ENCODE data around the gene RANBP1. TPM values are rescaled to one million over a fixed set of nuclear protein-coding genes. Genes with fewer than 3 reads are reported as not detected.

Gene RANBP1
- total RNA-seq, 4 donors from 2014 or later = 45.6 to 128 (median 106) TPM

- Histone ChIP-seq H3K27ac (no peak overlapping the region), H3K27me3 (no peaks in the 10 kb centered on the region), H3K4me3 (no peak overlapping the region), H3K36me3 (no peaks in the 10 kb centered on the region), H3K4me1 (no peaks in the 10 kb centered on the region), H3K9me3 (no peaks in the 10 kb centered on the region)
- intact Hi-C loops (cut with DNase I; ENCODE audit: low total_unique reads) = no loop called here
- in situ Hi-C loops (cut with MboI; ENCODE audit: low pct_ligation_motif_present in 1 of 4, low pct_unique_long_range_greater_than_20kb in 1 of 4, low sequenced_read_pairs in 3 of 4) = no loop called here
- no peak for TF ChIP-seq POLR2AphosphoS5 (IDR thresholded peaks at IDR 0.05)
- no peak for TF ChIP-seq CTCF (IDR thresholded peaks at IDR 0.05)
- TF ChIP-seq POLR2A (IDR thresholded peaks at IDR 0.05) = no peak
- DNase-seq = no peak
- WGBS, 2 donors (ENCODE audit: low coverage in 1 of 2) = 87% methylated on average over 18 of the region's 19 CpGs; no CpG with 5 or more reads in 1 of the 2 donors
Observed at GRCh38 chr22:20143883-20144665, 28.2 kb downstream of the RANBP1 start.

DNA sequence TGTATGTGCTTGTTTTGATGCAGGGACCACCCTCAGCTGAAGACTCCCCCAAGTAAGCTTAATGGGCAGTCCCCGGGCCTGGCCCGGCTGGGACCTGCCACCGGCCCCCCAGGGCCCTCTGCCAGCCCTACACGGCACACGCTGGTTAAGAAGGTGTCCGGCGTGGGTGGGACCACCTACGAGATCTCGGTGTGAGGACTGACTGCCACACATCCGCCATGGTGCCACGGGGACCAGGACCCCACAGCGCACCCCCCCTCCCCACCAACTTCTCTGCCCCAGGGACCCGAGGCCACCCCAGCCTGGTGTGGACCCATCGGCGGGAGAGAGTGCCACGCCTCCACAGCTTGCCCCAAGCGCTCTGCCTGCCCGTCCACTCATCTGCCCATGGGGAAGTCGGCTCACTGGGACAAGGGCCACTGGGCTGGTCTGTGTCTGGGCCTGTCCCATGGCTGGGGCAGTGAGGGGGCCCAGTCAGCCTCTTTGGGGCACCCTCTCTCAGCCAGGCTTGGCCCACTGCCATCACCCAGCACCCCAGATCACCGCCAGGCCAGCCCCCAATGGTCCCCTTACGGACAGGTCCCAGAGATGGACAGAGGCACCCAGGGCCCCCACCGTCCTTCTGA, 29.4 kb downstream of the RANBP1 start:
- intact Hi-C loops (cut with DNase I; ENCODE audit: low total_unique reads) = no loop called here
- H3K27ac ChIP-seq = no peak overlapping the region
- no peaks in the 10 kb centered on the region for H3K9me3 ChIP-seq
- H3K27me3 ChIP-seq = no peaks in the 10 kb centered on the region
- 90% methylated on average over 21 of the region's 22 CpGs; no CpG with 5 or more reads in 1 of the 2 donors for WGBS, 2 donors (ENCODE audit: low coverage in 1 of 2)
- in situ Hi-C loops (cut with MboI; ENCODE audit: low pct_ligation_motif_present in 1 of 4, low pct_unique_long_range_greater_than_20kb in 1 of 4, low sequenced_read_pairs in 3 of 4) = no loop called here
- TF ChIP-seq EP300 (IDR thresholded peaks at IDR 0.05; ENCODE audit: low read depth) (no peak), POLR2A (IDR thresholded peaks at IDR 0.05) (no peak), POLR2AphosphoS5 (IDR thresholded peaks at IDR 0.05) (no peak), CTCF (IDR thresholded peaks at IDR 0.05) (no peak)
- DNase-seq = no peak
- H3K4me3 ChIP-seq = no peak overlapping the region
- H3K4me1 ChIP-seq = no peaks in the 10 kb centered on the region
- no peaks in the 10 kb centered on the region for H3K36me3 ChIP-seq

GRCh38 chr22:20145832-20146223, 29.9 kb downstream of the RANBP1 start:
- no peak for DNase-seq
- in situ Hi-C loops (cut with MboI; ENCODE audit: low pct_ligation_motif_present in 1 of 4, low pct_unique_long_range_greater_than_20kb in 1 of 4, low sequenced_read_pairs in 3 of 4) = no loop called here
- H3K4me3 ChIP-seq = no peak overlapping the region
- H3K9me3 ChIP-seq = no peaks in the 10 kb centered on the region
- H3K4me1 ChIP-seq = no peaks in the 10 kb centered on the region
- WGBS, 2 donors (ENCODE audit: low coverage in 1 of 2) = 92% methylated on average over 10 of the region's 21 CpGs; no CpG with 5 or more reads in 1 of the 2 donors
- no peaks in the 10 kb centered on the region for H3K36me3 ChIP-seq
- intact Hi-C loops (cut with DNase I; ENCODE audit: low total_unique reads) = no loop called here
- no peak overlapping the region for H3K27ac ChIP-seq
- no peaks in the 10 kb centered on the region for H3K27me3 ChIP-seq
- TF ChIP-seq POLR2AphosphoS5 (IDR thresholded peaks at IDR 0.05) = no peak
- TF ChIP-seq CTCF (IDR thresholded peaks at IDR 0.05) = no peak
- no peak for TF ChIP-seq POLR2A (IDR thresholded peaks at IDR 0.05)
- no peak for TF ChIP-seq EP300 (IDR thresholded peaks at IDR 0.05; ENCODE audit: low read depth)

GRCh38 chr22:20146777-20147176, 30.9 kb downstream of the RANBP1 start:
- TF ChIP-seq EP300 (IDR thresholded peaks at IDR 0.05; ENCODE audit: low read depth) (no peak), CTCF (IDR thresholded peaks at IDR 0.05) (no peak), POLR2A (IDR thresholded peaks at IDR 0.05) (no peak), POLR2AphosphoS5 (IDR thresholded peaks at IDR 0.05) (no peak)
- H3K4me3 ChIP-seq = no peak overlapping the region
- no peaks in the 10 kb centered on the region for H3K9me3 ChIP-seq
- no peak overlapping the region for H3K27ac ChIP-seq
- 83% methylated on average over 22 of the region's 22 CpGs; no CpG with 5 or more reads in 1 of the 2 donors for WGBS, 2 donors (ENCODE audit: low coverage in 1 of 2)
- no peaks in the 10 kb centered on the region for H3K4me1 ChIP-seq
- no peak for DNase-seq
- in situ Hi-C loops (cut with MboI; ENCODE audit: low pct_ligation_motif_present in 1 of 4, low pct_unique_long_range_greater_than_20kb in 1 of 4, low sequenced_read_pairs in 3 of 4) = no loop called here
- intact Hi-C loops (cut with DNase I; ENCODE audit: low total_unique reads) = no loop called here
- H3K36me3 ChIP-seq = no peaks in the 10 kb centered on the region
- H3K27me3 ChIP-seq = no peaks in the 10 kb centered on the region

Measured in transverse colon (tissue), 4 donors.